Stimulated activated CD8-positive, alpha-beta memory T cell treated with anti-CD3 and anti-CD28 coated beads, Interleukin-2, amount 100 ng/mL, for 1 hour (primary cell): ENCODE measurements around the gene DYNLT1.
"Not testable (repeated sequence)": the region's sequence is repeated elsewhere in the genome, so short reads cannot be mapped to it uniquely, and the experiment has no call there.

Source experiments
- DNase-seq, 2 donors: peaks; one replicate each; pipeline ENCODE4 v3.0.0-alpha.2; 2020; ENCODE audit warnings: low read depth in 2 of 2

DYNLT1 gene

GRCh38 chr6:158642097-158642601 lies 2.4 kb downstream of the DYNLT1 start:
- no peak for DNase-seq

DNA sequence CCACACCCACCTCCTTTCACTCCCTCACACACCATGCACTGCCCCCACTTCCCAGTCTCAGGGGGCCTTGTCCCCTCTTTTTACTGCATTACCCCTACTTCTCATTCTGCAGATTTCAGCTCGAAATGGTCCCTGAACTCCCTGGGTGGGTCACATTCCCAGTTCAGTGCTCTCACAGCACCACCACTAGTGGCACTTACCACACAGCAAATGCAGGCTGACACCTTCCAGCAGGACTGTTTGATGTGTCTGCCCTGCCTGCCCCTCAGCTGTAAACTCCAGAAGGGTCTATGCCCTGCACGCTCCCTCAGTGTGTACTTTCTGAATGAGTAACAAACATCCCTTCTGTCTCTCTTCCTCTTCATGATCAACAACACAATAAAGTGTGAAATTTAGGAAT lies 4.0 kb downstream of the DYNLT1 start:
- DNase-seq = no peak

GRCh38 chr6:158639056-158639455 lies 5.5 kb downstream of the DYNLT1 start:
- DNase-seq = no peak

DNA sequence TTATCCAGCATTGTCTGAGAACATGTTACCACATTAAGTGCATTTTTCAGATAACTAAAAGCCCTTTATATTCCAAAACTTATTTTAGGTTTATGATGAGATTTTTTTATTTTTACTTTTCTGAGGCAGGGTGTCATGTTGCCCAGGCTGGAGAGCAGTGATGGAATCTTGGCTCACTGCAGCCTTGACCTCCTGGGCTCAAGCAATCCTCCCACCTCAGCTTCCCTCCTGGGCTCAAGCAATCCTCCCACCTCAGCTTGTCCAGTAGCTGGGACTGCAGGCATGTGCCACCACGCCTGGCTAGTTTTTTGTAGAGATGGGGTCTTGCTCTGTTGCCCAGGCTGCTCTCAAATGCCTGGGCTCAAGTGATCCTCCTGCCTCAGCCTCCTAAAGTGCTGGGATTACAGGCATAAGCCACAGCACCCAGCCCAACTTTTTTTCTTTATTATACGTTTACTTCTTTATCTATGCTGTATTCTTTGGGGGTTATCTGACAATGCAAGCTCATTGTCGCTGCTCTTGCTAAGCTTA lies 6.2 kb downstream of the DYNLT1 start:
- no peak for DNase-seq

- no peak for DNase-seq
Measured at GRCh38 chr6:158636778-158637177, 7.8 kb downstream of the DYNLT1 start.

- DNase-seq = no peak
Measured at GRCh38 chr6:158635427-158636073, 9.0 kb downstream of the DYNLT1 start.

- DNase-seq = no peak
Measured at GRCh38 chr6:158634695-158635426, 9.7 kb downstream of the DYNLT1 start.

GRCh38 chr6:158633127-158633526 lies 11.4 kb downstream of the DYNLT1 start:
- no peak for DNase-seq

DNA sequence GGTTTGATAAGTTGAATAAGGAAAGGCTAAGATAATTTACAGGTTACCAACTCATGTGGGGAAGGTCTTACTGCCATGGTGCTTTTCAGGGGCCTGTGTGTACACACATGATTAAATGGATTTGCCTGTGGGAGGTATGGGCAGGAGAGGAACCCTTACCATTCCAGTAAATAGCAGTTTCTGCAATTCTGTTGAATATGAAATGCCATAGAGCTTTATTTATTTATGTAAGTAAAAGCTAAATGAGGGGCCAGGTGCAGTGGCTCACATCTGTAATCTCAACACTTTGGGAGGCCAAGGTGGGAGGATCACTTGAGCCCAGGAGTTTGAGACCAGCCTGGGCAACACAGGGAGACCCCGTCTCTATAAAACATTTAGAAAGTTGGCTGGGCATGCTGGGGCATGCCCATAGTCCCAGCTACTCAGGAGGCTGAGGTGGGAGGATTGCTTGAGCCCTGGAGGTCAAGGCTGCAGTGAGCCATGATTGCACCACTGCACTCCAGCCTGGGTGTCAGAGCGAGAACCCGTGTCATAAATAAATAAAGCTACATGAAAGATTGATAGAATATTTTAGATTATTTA lies 11.9 kb downstream of the DYNLT1 start:
- not testable (repeated sequence) for DNase-seq

- DNase-seq = no peak
Measured at GRCh38 chr6:158631678-158632537, 12.6 kb downstream of the DYNLT1 start.

DNA sequence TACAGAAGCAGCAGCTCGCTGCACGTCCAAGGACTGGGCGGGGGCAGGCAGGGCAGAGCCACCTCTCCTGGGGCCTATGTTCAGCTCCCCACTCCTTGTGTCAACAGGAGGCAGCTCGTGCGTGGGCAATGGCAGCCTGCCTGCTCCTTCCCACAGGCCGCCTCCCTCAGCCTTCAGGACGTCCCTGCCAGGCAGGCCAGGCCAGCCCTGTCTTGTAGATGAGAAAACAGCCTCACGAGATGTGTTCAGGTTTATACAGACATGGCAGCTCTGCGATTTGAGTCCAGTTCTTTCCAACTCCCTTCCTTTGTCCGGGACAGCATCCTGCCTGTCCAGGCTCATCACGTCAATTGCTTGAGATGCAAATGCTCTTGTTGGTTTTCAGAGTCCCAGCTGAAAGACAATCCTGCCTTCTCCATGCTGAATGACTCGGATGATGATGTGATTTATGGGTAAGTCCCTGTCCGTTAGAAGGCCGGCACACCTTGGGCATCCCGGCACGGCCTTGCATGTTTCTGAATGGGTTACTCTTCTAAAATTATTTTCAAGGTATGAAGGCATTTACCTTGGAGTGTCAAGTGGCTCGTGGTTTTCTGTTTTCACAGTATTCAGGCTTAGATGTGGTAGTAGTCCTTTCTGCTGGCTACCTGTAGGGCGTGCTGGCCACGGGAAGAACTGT lies 13.5 kb downstream of the DYNLT1 start:
- DNase-seq = no peak

DNA sequence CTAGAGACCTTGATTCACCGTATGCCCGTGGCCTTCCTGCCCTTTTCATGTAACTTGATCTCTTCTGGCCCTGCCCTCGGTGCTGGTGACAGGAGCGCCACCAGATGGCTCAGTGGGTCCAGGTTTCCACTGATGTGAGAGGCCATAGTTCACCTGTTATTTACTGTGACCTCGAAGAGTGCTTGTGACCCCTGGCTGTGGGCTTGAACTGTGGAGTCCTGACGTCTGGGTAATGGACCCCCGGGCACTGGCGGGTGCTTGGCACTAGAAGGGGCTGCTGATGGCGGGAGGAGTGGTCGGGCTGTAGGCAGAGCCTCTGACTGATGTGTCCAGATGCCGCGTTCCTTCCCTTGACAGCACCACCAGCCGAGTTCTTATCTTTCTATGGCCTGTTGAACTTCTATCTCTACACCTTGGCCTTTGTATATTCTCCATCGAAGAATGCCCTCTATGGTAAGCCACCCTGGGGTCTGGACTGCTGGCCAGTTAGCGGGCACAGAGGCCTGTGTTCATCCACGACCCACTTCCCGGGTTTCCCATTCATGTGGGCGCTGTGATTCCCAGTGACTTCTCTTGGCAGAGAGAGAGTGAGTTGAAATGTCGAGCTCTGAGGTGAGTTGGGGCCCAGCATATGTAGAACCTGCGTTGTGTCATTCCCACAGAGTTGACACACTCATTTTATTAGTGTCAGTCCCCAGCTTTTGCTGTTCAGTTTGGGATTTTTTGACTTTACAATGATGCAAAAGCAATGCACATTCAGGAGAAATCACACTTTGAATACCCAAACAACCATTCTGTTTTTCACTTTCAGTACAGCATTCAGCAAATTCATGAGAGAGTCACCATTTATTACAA lies 14.9 kb downstream of the DYNLT1 start:
- no peak for DNase-seq

DNA sequence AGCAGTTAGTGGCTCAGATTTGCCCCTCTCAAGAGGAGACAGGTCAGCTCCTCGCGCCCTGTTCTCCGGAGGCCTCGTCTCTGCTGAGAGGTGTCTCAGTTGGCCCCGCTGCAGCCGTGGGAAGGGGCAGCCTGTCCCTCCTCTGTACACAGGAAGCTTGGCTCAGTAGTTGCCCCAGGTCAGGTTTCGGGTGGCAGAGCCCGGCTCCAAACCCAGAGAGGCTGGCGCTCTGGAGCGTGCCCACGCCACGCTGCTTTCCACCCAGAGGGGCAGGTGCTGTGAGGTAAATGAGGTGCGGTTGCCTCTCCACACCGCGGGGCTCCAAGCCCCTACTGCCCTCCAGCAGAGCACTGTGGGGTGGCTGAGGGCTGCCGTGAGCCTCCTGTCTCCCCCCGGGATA lies 16.0 kb downstream of the DYNLT1 start:
- no peak for DNase-seq

- DNase-seq = no peak
Measured at GRCh38 chr6:158627940-158628211, 16.7 kb downstream of the DYNLT1 start.

DNA sequence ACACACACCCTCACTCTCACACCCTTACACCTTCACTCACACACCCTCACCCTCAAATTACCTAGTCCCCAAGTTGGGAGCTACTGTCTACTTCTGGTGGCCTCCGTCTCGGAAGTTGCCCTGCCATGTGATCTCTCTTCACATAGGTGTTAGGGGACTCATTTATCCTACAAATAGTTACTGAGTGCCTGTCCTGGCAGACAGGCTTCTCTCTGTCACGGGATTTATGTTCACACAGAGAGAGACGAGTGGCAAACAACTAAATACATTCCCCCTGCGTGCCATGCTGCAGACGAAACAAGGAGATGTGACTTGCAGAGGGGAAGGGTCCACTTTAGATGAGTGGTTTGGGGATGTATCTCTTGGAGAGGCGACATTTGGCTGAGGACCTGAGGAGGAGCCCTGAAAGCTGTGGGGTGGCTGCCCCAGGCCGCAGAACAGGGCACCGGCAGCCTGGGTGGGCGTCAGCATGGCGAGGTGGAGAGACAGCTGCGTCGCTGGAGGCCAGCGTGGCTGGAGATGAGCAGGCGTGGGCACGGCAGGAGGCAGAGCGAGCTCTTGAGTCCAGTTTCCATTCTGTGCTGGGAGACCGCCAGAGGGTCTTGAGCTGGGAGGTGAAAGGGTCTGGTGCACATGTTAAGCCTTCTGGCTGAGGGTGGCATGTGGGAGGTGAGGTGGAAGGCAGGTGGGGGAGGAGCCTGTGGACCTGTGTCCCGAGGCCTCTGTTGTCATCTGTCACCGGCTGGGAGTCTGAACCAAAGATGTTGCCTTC lies 17.2 kb downstream of the DYNLT1 start:
- DNase-seq = no peak

GRCh38 chr6:158626360-158627167 lies 18.0 kb downstream of the DYNLT1 start:
- no peak for DNase-seq

DNA sequence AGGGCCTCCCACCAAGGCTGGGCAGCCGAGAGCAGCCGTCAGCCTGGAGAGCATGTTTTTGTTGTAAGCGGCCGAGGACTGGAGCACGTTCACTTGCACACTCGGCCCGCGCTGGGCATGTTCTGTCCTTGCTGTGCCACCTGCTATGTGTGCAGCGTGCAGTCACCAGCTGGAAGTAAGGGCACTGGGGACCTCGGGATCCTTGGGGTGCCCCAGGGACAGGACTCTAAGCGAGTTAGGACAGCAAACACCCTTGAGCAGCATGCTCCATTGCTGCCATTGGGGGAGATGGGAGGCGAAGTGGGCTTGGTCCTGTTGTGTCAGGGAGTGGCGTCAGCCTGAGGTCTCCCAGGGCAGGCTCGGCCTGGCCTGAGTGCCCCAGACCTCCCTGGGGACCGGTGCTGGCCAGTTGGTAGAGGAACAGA lies 18.6 kb downstream of the DYNLT1 start:
- no peak for DNase-seq
